BJ (cell line): ENCODE data around the gene FGFR3. TPM values are rescaled to one million over a fixed set of nuclear protein-coding genes. Genes with fewer than 3 reads are reported as not detected.

ENCODE experiments used
- CTCF ChIA-PET: fragments of 350-600 bp; formaldehyde crosslinking; extraction: SDS; loops from one replicate; lab custom pipeline; 2021; ENCODE audit warnings: antibody characterized with exemption, inconsistent platforms; lab: Yijun Ruan, JAX
- POLR2A ChIA-PET: fragments of 300-600 bp; sonication (Branson Sonifier 250); formaldehyde crosslinking; extraction: SDS; loops from one replicate; lab custom pipeline; 2021; ENCODE audit warnings: antibody characterized with exemption; lab: Charles Lee
- DNase-seq: peaks from one replicate; pipeline ENCODE4 v3.0.0-alpha.2; 2011; ENCODE audit warnings: low read depth
- H3K27me3 ChIP-seq: 2 replicates; pipeline ENCODE4 v1.6.0; 2011; ENCODE audit warnings: low read length; ENCODE audit not compliant: control insufficient read depth, insufficient read depth
- H3K36me3 ChIP-seq: 2 replicates; pipeline ENCODE4 v1.5.1; 2011; ENCODE audit warnings: low read length; ENCODE audit not compliant: control insufficient read depth, insufficient read depth
- H3K4me3 ChIP-seq: 2 replicates; pipeline ENCODE4 v1.5.1; 2011; ENCODE audit warnings: low read depth, mild to moderate bottlenecking, control low read depth, low read length
- CTCF ChIP-seq: IDR thresholded peaks from 2 replicates; pipeline ENCODE4 v1.5.1; 2011; ENCODE audit warnings: low read depth, mild to moderate bottlenecking, control low read depth, inconsistent platforms, low read length, moderate library complexity; ENCODE audit not compliant: insufficient read depth
- polyA plus RNA-seq: library from polyadenylated mRNA; depleted of rRNA; stranded (reverse); fragments of >200 nt; gene quantifications from 2 replicates; pipeline ENCODE4 v1.2.3, GENCODE V29; 2011

FGFR3 gene
- polyA plus RNA-seq, 1 experiment: 1.0 TPM

- H3K4me3 ChIP-seq: no peak overlapping the region
- H3K36me3 ChIP-seq: no peaks in the 10 kb centered on the region
- TF ChIP-seq CTCF: no peak
- POLR2A ChIA-PET: no interaction called here
- CTCF ChIA-PET: interaction anchor here (1.2 to 1.5 kb wide), 5 partner anchors 13 to 114 kb away, joined by 3 to 4 read pairs (median 3); no protein-coding TSS in a partner anchor
- H3K27me3 ChIP-seq: peaks cover 14% of the 10 kb centered on the region
- DNase-seq: no peak
These were observed 3.6 kb downstream of the FGFR3 start for GRCh38 chr4:1796486-1797204.

- TF ChIP-seq CTCF: no peak
- peaks cover 14% of the 10 kb centered on the region for H3K27me3 ChIP-seq
- CTCF ChIA-PET: interaction anchor here (1.3 to 2.0 kb wide), 4 partner anchors 12 to 68 kb away, joined by 3 to 4 read pairs (median 4); no protein-coding TSS in a partner anchor
- no peak for DNase-seq
- H3K36me3 ChIP-seq: no peaks in the 10 kb centered on the region
- H3K4me3 ChIP-seq: no peak overlapping the region
- POLR2A ChIA-PET: no interaction called here
These were observed 4.3 kb downstream of the FGFR3 start for GRCh38 chr4:1797298-1797860.

- H3K4me3 ChIP-seq: no peak overlapping the region
- H3K27me3 ChIP-seq: peaks cover 14% of the 10 kb centered on the region
- CTCF ChIA-PET: interaction anchor here (1.0 to 2.0 kb wide), 5 partner anchors 12 to 69 kb away, joined by 3 to 4 read pairs (median 3); no protein-coding TSS in a partner anchor
- no peak for DNase-seq
- H3K36me3 ChIP-seq: no peaks in the 10 kb centered on the region
- POLR2A ChIA-PET: no interaction called here
- TF ChIP-seq CTCF: no peak
These were observed 4.9 kb downstream of the FGFR3 start for GRCh38 chr4:1797861-1798579.

- no peak for DNase-seq
- H3K4me3 ChIP-seq: no peak overlapping the region
- POLR2A ChIA-PET: no interaction called here
- TF ChIP-seq CTCF: no peak
- CTCF ChIA-PET: interaction anchor here (1.0 to 2.0 kb wide), 3 partner anchors 11 to 52 kb away, joined by 3 to 4 read pairs (median 4); no protein-coding TSS in a partner anchor
- no peaks in the 10 kb centered on the region for H3K36me3 ChIP-seq
- H3K27me3 ChIP-seq: peaks cover 14% of the 10 kb centered on the region
These were observed 5.7 kb downstream of the FGFR3 start for GRCh38 chr4:1798580-1799386.
